Islet of Langerhans (tissue), 1 donor: Measurements from ENCODE around the gene PPP1R27.

ENCODE experiments used
- FAIRE-seq: peaks from one replicate; lab custom pipeline; 2011; peaks lifted over from hg19 to GRCh38; lab: Jason Lieb, UNC

The PPP1R27 gene

DNA sequence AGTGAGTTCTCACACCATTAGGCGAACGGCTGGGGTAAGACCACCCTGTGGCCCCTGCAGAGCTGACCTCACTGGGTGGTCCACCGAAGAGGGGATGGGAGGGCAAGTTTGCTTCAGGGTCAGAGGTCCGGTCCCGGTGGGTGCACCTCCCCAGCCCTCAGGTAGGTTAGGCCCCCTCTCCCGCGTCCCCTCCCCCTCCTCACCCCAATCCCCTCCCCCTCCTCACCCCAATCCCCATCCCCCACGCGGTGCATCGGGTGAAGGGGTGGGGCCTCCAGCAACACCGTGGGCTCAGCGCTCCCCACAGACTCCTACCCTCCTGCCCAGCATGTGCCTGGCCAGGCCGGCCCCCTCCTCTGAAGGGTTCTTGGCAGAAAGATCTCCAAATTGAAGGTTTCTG is 15.1 kb downstream of the PPP1R27 start:
- no peak for FAIRE-seq

DNA sequence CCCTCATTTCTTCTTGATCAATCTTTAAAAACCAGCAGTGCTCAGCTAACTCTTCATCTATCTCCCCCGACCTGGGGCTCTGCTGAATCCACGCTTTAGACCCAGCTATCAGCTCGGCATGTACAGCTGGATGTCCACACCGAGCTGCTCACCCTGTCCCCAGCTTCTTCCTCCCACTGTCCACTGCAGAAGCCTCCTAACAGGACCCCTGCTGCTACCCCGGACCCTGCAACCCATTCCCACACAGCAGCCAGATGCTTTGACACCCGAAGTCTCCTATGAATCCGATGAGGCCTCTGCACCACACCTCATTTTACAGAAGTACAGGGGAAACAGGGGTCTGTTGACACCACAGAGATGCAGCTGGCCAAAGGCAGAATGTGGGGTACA is 17.1 kb downstream of the PPP1R27 start:
- FAIRE-seq = no peak

GRCh38 chr17:81815646-81815986 is 19.2 kb downstream of the PPP1R27 start:
- FAIRE-seq = no peak

DNA sequence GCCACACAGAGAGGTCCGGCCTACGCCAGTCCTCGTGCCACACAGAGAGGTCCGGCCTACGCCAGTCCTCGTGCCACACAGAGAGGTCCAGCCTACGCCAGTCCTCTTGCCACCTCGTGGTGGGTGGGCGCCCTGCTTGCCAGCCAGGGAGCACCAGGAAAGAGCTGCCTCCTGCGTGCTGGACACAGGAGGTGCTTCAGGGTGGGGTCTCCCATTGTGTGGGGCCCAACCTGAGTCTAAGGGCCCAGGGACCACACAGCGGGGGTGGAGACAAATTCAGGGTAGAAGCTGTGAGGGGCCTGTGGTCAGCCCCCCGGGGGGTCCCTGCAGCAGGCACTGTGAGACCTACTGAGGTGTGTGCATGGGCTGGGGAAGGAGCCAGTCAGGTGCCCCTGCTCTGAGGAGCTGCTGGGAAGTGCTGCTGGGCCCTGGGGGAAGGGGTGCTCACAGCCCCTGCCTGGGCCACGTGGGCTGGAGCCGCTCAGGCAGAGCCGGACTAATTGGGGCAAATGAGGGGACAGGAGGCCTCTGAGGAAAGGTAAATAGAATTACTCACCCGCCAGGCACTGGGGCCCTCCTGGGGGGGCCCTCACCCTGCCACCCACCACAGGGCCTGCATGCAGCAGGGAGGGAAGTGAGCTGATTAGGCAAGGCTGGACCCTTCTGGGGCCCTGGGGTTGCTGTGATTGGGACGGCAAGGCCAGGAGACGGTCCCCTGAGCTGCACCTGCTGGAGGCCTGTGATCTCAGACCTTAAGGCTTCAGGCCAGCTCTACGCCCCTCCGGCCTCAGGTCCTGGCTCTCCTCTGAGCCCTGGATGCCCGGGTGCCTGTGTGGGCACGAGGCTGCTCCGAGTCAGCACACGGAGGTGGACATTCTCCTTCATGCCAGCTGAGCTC is 19.9 kb downstream of the PPP1R27 start:
- peak; percentile 88 for FAIRE-seq

DNA sequence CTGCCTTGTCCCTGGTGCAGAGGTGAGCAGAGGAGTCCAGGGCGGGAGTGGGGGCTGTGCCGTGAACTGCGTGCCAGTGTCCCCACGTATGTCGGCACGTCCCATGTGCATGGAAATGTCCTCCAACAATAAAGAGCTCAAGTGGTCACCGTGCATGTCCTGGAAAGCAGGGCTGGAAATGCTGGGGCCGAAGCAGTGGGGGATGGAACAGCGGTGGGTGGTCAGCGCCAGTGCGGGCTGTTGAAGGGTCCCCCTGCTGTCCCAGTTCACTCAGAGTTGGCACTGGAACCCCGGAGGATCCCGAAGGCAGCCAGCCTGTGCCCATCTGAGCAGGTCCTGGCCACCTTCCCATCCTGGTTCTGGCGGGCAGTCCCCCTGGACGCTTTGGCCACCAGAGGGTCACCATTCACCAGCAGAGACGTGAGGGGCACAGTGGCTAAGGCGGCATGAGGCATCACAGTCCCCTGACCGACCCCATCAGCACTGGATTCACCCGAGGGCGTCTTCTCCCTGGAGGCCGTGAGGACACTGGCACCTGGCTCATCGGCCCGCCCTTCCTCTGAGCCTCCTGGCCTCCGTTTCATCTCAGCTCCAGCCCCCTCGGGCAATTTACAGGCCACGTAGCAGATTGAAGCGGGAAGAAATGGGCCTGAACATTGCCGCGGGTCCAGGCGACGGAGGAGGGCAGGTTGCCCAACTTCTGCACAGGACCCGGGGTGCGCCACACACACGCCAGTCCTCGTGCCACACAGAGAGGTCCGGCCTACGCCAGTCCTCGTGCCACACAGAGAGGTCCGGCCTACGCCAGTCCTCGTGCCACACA is 20.8 kb downstream of the PPP1R27 start:
- no peak for FAIRE-seq

GRCh38 chr17:81813371-81813684 is 21.5 kb downstream of the PPP1R27 start:
- FAIRE-seq = no peak

DNA sequence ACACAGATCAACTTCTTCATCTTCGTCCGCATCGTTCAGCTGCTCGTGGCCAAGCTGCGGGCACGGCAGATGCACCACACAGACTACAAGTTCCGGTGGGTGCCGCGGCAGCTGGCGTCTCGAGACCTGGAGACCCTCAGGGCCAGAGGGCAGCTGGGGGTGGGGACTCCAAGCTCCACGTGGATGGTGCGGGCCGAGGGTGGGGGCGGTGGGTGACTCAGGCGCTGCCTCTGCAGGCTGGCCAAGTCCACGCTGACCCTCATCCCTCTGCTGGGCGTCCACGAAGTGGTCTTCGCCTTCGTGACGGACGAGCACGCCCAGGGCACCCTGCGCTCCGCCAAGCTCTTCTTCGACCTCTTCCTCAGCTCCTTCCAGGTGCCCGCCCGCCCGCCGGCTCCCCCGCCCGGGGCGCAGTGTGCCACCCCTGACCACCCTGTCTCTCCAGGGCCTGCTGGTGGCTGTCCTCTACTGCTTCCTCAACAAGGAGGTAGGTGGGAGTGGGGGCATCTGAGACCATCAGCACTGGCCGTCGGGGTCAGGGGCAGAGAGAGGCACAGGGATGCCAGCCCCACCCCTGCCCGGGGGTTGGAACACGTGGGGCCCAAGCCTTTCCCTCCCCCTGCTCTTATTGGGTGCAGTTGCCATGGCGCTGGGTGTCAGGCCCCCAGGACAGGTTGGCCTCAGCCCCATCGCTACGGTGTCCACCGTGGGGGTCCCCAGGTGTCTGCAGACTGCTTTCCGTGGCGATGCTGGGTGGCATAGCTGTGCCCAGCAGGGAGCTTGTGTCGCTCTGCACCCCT is 22.1 kb downstream of the PPP1R27 start:
- FAIRE-seq = no peak

GRCh38 chr17:81811705-81812570 is 22.9 kb downstream of the PPP1R27 start:
- FAIRE-seq = no peak

GRCh38 chr17:81810892-81811704 is 23.8 kb downstream of the PPP1R27 start:
- FAIRE-seq = no peak

- FAIRE-seq = no peak
Measured at GRCh38 chr17:81810476-81810875, 24.4 kb downstream of the PPP1R27 start.

GRCh38 chr17:81809556-81809998 is 25.3 kb downstream of the PPP1R27 start:
- FAIRE-seq = no peak

- FAIRE-seq = no peak
Measured at GRCh38 chr17:81808778-81809555, 25.9 kb downstream of the PPP1R27 start.

DNA sequence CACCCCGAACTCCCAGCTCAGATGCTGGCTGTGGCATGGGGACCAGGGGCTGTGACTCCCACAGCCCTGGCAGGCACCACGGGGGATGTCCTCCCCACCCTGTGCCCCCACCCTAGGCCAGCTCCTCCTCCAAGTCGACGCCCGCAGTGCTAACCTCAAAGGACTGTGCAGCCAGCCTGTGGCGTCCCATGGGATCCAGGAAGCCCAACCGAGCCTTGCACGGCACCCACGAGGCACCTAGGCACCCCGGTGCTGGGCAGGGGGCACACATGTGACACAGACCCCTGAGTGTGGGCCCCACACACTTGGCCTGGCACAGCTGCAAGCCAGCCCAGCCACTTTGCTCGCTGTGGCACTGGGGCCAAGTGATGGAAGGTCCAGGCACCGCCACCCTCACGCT is 27.0 kb downstream of the PPP1R27 start:
- no peak for FAIRE-seq

GRCh38 chr17:81807210-81807719 is 27.6 kb downstream of the PPP1R27 start:
- FAIRE-seq = no peak

DNA sequence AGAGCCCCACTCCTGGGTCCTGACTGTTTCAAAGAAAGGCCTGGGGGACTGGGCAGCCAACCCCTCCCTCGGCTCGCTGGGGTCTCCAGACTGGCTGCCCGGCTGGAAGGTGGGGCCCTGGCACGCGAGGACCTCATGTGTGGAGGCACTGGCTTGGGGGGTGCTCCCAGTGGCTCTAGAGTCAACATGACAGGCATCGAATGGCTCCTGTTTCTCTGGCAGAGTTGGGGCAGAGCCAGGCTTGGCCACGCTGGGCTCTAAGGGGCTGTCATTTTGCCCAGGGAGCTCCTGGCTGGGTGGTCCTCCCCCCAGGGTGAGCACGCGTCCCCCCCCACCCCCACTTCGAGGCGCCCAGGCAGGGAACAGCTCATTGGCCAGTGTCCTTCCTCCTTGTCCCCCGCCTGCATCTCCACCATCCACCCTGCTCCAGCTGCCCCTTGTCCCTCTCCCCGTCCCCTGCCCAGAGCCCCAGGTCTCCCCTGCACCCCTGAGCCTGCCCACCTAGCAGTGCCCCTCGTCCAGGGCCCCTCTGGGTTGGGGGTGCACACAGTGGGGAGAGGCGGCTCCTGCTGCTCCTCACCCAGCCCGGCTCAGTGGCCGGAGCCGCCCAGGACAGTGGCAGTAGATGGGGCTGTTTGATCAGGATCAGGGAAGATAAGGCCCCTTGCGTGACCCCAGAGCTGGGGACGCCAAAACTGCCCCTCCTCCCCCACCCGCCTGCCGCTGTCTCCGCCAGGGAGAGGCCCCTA is 28.2 kb downstream of the PPP1R27 start:
- no peak for FAIRE-seq

- FAIRE-seq = no peak
Measured at GRCh38 chr17:81805707-81806460, 29.0 kb downstream of the PPP1R27 start.

GRCh38 chr17:81804559-81805399 is 30.1 kb downstream of the PPP1R27 start:
- no peak for FAIRE-seq
